GM10266 (cell line): Measurements from ENCODE around the gene ANKRD55.

Experiments used
- DNase-seq: peaks from one replicate; pipeline ENCODE4 v3.0.0; 2012; ENCODE audit errors: extremely low spot score
- CTCF ChIP-seq: IDR thresholded peaks from 2 replicates; pipeline ENCODE4 v1.5.1; 2012; ENCODE audit warnings: mild to moderate bottlenecking, low read depth; ENCODE audit not compliant: control insufficient read depth, insufficient read depth; ENCODE audit errors: missing control alignments

Gene ANKRD55

GRCh38 chr5:56070851-56071465, 162.2 kb downstream of the ANKRD55 start:
- DNase-seq, result no peak
- TF ChIP-seq CTCF, result no peak

GRCh38 chr5:56069652-56070226, 163.4 kb downstream of the ANKRD55 start:
- no peak for TF ChIP-seq CTCF
- DNase-seq, result no peak

GRCh38 chr5:56066931-56067450, 166.1 kb downstream of the ANKRD55 start:
- DNase-seq, result no peak
- TF ChIP-seq CTCF, result no peak

GRCh38 chr5:56064984-56065383, 168.1 kb downstream of the ANKRD55 start:
- TF ChIP-seq CTCF, result no peak
- DNase-seq, result no peak

GRCh38 chr5:56060276-56061110, 172.6 kb downstream of the ANKRD55 start:
- TF ChIP-seq CTCF, result no peak
- DNase-seq, result no peak

- TF ChIP-seq CTCF, result no peak
- no peak for DNase-seq
Measured at GRCh38 chr5:56059854-56060253, 173.3 kb downstream of the ANKRD55 start.
